ENCODE measurements around the gene C7orf33. TPM values are rescaled to one million over a fixed set of nuclear protein-coding genes. Genes with fewer than 3 reads are reported as not detected.
"Not testable (repeated sequence)": the region's sequence is repeated elsewhere in the genome, so short reads cannot be mapped to it uniquely, and the experiment has no call there.

The C7orf33 gene
- total and polyA plus RNA-seq, 3 donors from 2014 or later = 0.19 to 0.24 TPM; not detected in 1

GRCh38 chr7:148587076-148587475 is 3.5 kb upstream of the C7orf33 start:
- H3K4me1 ChIP-seq = no peaks in the 10 kb centered on the region
- H3K36me3 ChIP-seq (ENCODE audit: low read depth, missing control alignments) = no peaks in the 10 kb centered on the region
- DNase-seq = no peak
- no peak overlapping the region for H3K4me3 ChIP-seq
- TF ChIP-seq POLR2A (IDR thresholded peaks at IDR 0.05) (no peak), CTCF (IDR thresholded peaks at IDR 0.05) (no peak)
- intact Hi-C loops (cut with DNase I; ENCODE audit: low total_unique reads) = no loop called here
- no peak overlapping the region for H3K27ac ChIP-seq
- no peaks in the 10 kb centered on the region for H3K27me3 ChIP-seq
- WGBS, 2 donors = 58 to 60% methylated on average over 3 of the region's 3 CpGs
- H3K9me3 ChIP-seq = no peaks in the 10 kb centered on the region

GRCh38 chr7:148588168-148588567 is 2.4 kb upstream of the C7orf33 start:
- no peak for TF ChIP-seq POLR2A (IDR thresholded peaks at IDR 0.05)
- TF ChIP-seq CTCF (IDR thresholded peaks at IDR 0.05) = no peak
- DNase-seq = no peak
- intact Hi-C loops (cut with DNase I; ENCODE audit: low total_unique reads) = no loop called here
- H3K4me1 ChIP-seq = no peaks in the 10 kb centered on the region
- H3K4me3 ChIP-seq = no peak overlapping the region
- H3K9me3 ChIP-seq = no peaks in the 10 kb centered on the region
- WGBS, 2 donors = 54 to 65% methylated on average over 6 of the region's 6 CpGs
- H3K27ac ChIP-seq = no peak overlapping the region
- H3K36me3 ChIP-seq (ENCODE audit: low read depth, missing control alignments) = no peaks in the 10 kb centered on the region
- no peaks in the 10 kb centered on the region for H3K27me3 ChIP-seq

- WGBS, 2 donors = 84 to 87% methylated on average over 13 of the region's 13 CpGs
- DNase-seq = no peak
- intact Hi-C loops (cut with DNase I; ENCODE audit: low total_unique reads) = no loop called here
Observed at GRCh38 chr7:148588670-148589131, 1.9 kb upstream of the C7orf33 start.

GRCh38 chr7:148589640-148590039 is 926 bp upstream of the C7orf33 start:
- H3K36me3 ChIP-seq (ENCODE audit: low read depth, missing control alignments) = no peaks in the 10 kb centered on the region
- 83% methylated on average over 3 of the region's 3 CpGs for WGBS, 2 donors
- TF ChIP-seq POLR2A (IDR thresholded peaks at IDR 0.05) = no peak
- TF ChIP-seq CTCF (IDR thresholded peaks at IDR 0.05) = no peak
- H3K4me1 ChIP-seq = no peaks in the 10 kb centered on the region
- no peak overlapping the region for H3K27ac ChIP-seq
- intact Hi-C loops (cut with DNase I; ENCODE audit: low total_unique reads) = loop anchor here (10.0 kb wide), 1 partner anchor 65 kb away; no protein-coding TSS in a partner anchor
- no peak overlapping the region for H3K4me3 ChIP-seq
- no peaks in the 10 kb centered on the region for H3K27me3 ChIP-seq
- DNase-seq = no peak
- H3K9me3 ChIP-seq = no peaks in the 10 kb centered on the region

More at GRCh38 chr7:148588670-148589131, 1.9 kb upstream of the C7orf33 start:
- TF ChIP-seq CTCF (IDR thresholded peaks at IDR 0.05) (no peak), POLR2A (IDR thresholded peaks at IDR 0.05) (no peak)
- H3K4me3 ChIP-seq = no peak overlapping the region
- no peaks in the 10 kb centered on the region for H3K4me1 ChIP-seq
- H3K9me3 ChIP-seq = no peaks in the 10 kb centered on the region
- no peaks in the 10 kb centered on the region for H3K27me3 ChIP-seq
- H3K27ac ChIP-seq = no peak overlapping the region
- no peaks in the 10 kb centered on the region for H3K36me3 ChIP-seq (ENCODE audit: low read depth, missing control alignments)

- not testable (repeated sequence) for H3K4me1 ChIP-seq; H3K27ac ChIP-seq; DNase-seq; H3K27me3 ChIP-seq; H3K9me3 ChIP-seq; H3K4me3 ChIP-seq; H3K36me3 ChIP-seq (ENCODE audit: low read depth, missing control alignments)
- intact Hi-C loops (cut with DNase I; ENCODE audit: low total_unique reads) = loop anchor here (10.0 kb wide), 1 partner anchor 58 kb away; no protein-coding TSS in a partner anchor
- 94% methylated on average over 3 of the region's 3 CpGs for WGBS, 2 donors
Observed at GRCh38 chr7:148596354-148596753, 5.8 kb downstream of the C7orf33 start.

Measured in testis (tissue), 3 donors.